Ovary (tissue), 9 donors: ENCODE results near the gene GPA33. TPM values are rescaled to one million over a fixed set of nuclear protein-coding genes. Genes with fewer than 3 reads are reported as not detected.

Source experiments
- DNase-seq, 5 donors: peaks; one replicate each; pipeline ENCODE4 v3.0.0-alpha.2; 2019 to 2020
- H3K27ac ChIP-seq, 2 donors: fragments of 200-600 bp; one replicate each; pipeline versions ENCODE4 v1.5.1 to v1.8.0; 2019 to 2022
- H3K27me3 ChIP-seq: fragments of 200-600 bp; one replicate; pipeline ENCODE4 v1.8.0; 2022
- H3K36me3 ChIP-seq: fragments of 200-600 bp; sonication (generic); one replicate; pipeline ENCODE4 v1.5.1; 2019
- H3K4me1 ChIP-seq: one replicate; pipeline ENCODE4 v1.8.1; 2013; ENCODE audit warnings: mild to moderate bottlenecking, moderate library complexity; ENCODE audit not compliant: insufficient read depth
- H3K4me3 ChIP-seq: fragments of 200-600 bp; sonication (generic); one replicate; pipeline ENCODE4 v1.5.1; 2017
- H3K9me3 ChIP-seq, 2 donors: fragments of 200-600 bp in 1 of 2; sonication (generic) in 1 of 2; one replicate each; pipeline versions ENCODE4 v1.5.1 to v1.8.1; 2013 to 2019; ENCODE audit warnings: mild to moderate bottlenecking in 1 of 2, moderate library complexity in 1 of 2
- CTCF ChIP-seq, 3 donors: fragments of 450-650 bp in 2 of 3; fragments of 200-600 bp in 1 of 3; IDR thresholded peaks; one replicate each; pipeline versions ENCODE4 v1.5.1 to v1.8.0; 2016 to 2022; ENCODE audit warnings: antibody characterized with exemption in 3 of 3, mild to moderate bottlenecking in 1 of 3
- EP300 ChIP-seq: sonication (generic); formaldehyde crosslinking; IDR thresholded peaks from one replicate; pipeline ENCODE4 v1.6.1; 2017; ENCODE audit warnings: antibody characterized with exemption
- POLR2A ChIP-seq: fragments of 450-650 bp; IDR thresholded peaks from one replicate; pipeline ENCODE4 v1.6.1; 2017; ENCODE audit warnings: antibody characterized with exemption, mild to moderate bottlenecking, moderate library complexity
- WGBS, 3 donors: extraction: QIAGEN DNeasy Blood & Tissue Kit in 1 of 3; methylation state at CpG; one replicate each; pipeline versions ENCODE4 v1.1.5 to v1.1.7; 2013 to 2017; 5-methylcytosine and 5-hydroxymethylcytosine counted together
- intact Hi-C, 4 donors: fragments of 100-400 bp; cut with DNase I; formaldehyde crosslinking; loops; one replicate each; pipeline versions ENCODE4 v1.11.0 to v1.15.1; 2022 to 2023
- polyA plus RNA-seq, 2 donors: library from polyadenylated mRNA; stranded (reverse); fragments of 200-250 nt in 1 of 2; fragments of 350-450 nt in 1 of 2; fragmentation: Illumina TruSeq in 1 of 2; extraction: RNeasy Lipid Tissue Mini Kit (QIAGEN cat#74804) in 1 of 2; gene quantifications; one replicate each; pipeline ENCODE4 v1.2.3, GENCODE V29; 2013 to 2014
- total RNA-seq, 7 donors: library from RNA; depleted of rRNA in 2 of 7; stranded (reverse); fragments of >200 nt in 2 of 7; fragmentation: NEBNext Ultra II Directional in 3 of 7; extraction: Animal tissue kit (Norgen Biotek cat#: 25700) in 3 of 7; gene quantifications; one replicate each; pipeline versions ENCODE4 v1.1.0 to v1.2.4, GENCODE V29; 2016 to 2023
- donor health status: DM: no; HTN: no; CAD: no; lungs with moderate emphysema.
- donor health status: DM: no; HTN: no; CAD: no.
- donor health status: Bipolar disorder and iron deficiency.
- donor health status: DM: yes; HTN: yes; CAD: no.
- donor health status: DM: no; HTN: no; CAD: no.
- donor health status: DM: yes; HTN: yes; CAD: no.

The GPA33 gene
- total and polyA plus RNA-seq, 9 donors, result 0.06 to 1.3 (median 0.43) TPM; not detected in 5

- TF ChIP-seq CTCF (IDR thresholded peaks at IDR 0.05) (no peak), EP300 (no peak), POLR2A (no peak)
Measured at GRCh38 chr1:167077128-167077867, 12.9 kb downstream of the GPA33 start.

GRCh38 chr1:167076136-167076710 lies 14.0 kb downstream of the GPA33 start:
- no peaks in the 10 kb centered on the region for H3K27me3 ChIP-seq
- H3K36me3 ChIP-seq, result no peaks in the 10 kb centered on the region
- intact Hi-C loops, result loop anchor here in 1 of 4 donors (1.0 kb wide), 1 partner anchor 609 kb away; no protein-coding TSS in a partner anchor
- DNase-seq, result no peak
- H3K9me3 ChIP-seq, result no peaks in the 10 kb centered on the region
- H3K4me1 ChIP-seq, result no peaks in the 10 kb centered on the region
- WGBS, 3 donors, result 71 to 83% (median 78%) methylated on average over 8 of the region's 8 CpGs
- TF ChIP-seq EP300 (no peak), CTCF (IDR thresholded peaks at IDR 0.05) (no peak), POLR2A (no peak)
- no peak overlapping the region for H3K27ac ChIP-seq
- H3K4me3 ChIP-seq, result no peak overlapping the region

More at GRCh38 chr1:167077128-167077867, 12.9 kb downstream of the GPA33 start:
- Histone ChIP-seq H3K4me3 (no peak overlapping the region), H3K27ac (no peak overlapping the region), H3K36me3 (no peaks in the 10 kb centered on the region), H3K27me3 (no peaks in the 10 kb centered on the region), H3K9me3 (no peaks in the 10 kb centered on the region), H3K4me1 (no peaks in the 10 kb centered on the region)
- no peak for DNase-seq
- intact Hi-C loops, result no loop called here
- 80 to 86% (median 81%) methylated on average over 3 of the region's 3 CpGs for WGBS, 3 donors

- 93 to 95% (median 94%) methylated on average over 8 of the region's 8 CpGs for WGBS, 3 donors
- no peak overlapping the region for H3K27ac ChIP-seq
- H3K4me3 ChIP-seq, result no peak overlapping the region
- H3K36me3 ChIP-seq, result no peaks in the 10 kb centered on the region
- TF ChIP-seq EP300 (no peak), CTCF (IDR thresholded peaks at IDR 0.05) (no peak), POLR2A (no peak)
- intact Hi-C loops, result no loop called here
- no peaks in the 10 kb centered on the region for H3K9me3 ChIP-seq
- H3K4me1 ChIP-seq, result no peaks in the 10 kb centered on the region
- H3K27me3 ChIP-seq, result no peaks in the 10 kb centered on the region
- no peak for DNase-seq
Measured at GRCh38 chr1:167071286-167071685, 18.9 kb downstream of the GPA33 start.

- no peak overlapping the region for H3K27ac ChIP-seq
- H3K4me3 ChIP-seq, result no peak overlapping the region
- intact Hi-C loops, result loop anchor here (5.0 to 10.0 kb wide), 5 partner anchors 146 to 619 kb away; no protein-coding TSS in a partner anchor
- H3K27me3 ChIP-seq, result no peaks in the 10 kb centered on the region
- no peaks in the 10 kb centered on the region for H3K36me3 ChIP-seq
- no peak for DNase-seq
- WGBS, 3 donors, result 88 to 91% (median 91%) methylated on average over 13 of the region's 13 CpGs
- TF ChIP-seq EP300, result no peak
- no peak for TF ChIP-seq POLR2A
- no peak for TF ChIP-seq CTCF (IDR thresholded peaks at IDR 0.05)
- no peaks in the 10 kb centered on the region for H3K4me1 ChIP-seq
- H3K9me3 ChIP-seq, result no peaks in the 10 kb centered on the region
Measured at GRCh38 chr1:167068761-167069160, 21.4 kb downstream of the GPA33 start.
